ENCODE data around the gene TMEM72.

The TMEM72 gene

DNA sequence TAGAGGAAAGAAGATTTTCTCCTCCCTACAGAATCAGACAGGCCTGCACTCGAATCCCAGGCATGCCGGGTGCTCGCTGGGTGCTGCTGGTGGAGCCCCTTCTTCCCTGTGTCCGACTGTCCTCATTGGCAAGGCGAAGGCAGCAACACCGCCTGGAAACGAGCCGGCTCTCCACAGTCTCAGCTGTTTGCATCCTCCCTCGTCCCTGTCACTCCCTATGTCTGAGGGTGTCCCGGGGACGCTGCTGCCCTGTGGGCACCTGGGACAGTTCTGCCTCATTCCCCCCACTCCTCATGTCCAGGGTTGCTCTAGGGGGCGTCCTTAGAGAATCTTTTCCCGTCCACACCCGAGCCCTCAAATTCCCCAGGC, 31.6 kb upstream of the TMEM72 start:
- H3K27ac Mint-ChIP-seq = peak overlapping the region in 1 of 2 donors; percentile 6
- H3K36me3 Mint-ChIP-seq (ENCODE audit: insufficient read depth) = peaks cover 6% of the 10 kb centered on the region
- peaks cover 0 to 10% of the 10 kb centered on the region in 2 donors for H3K4me1 Mint-ChIP-seq (ENCODE audit: low read depth in 2 of 2)

DNA sequence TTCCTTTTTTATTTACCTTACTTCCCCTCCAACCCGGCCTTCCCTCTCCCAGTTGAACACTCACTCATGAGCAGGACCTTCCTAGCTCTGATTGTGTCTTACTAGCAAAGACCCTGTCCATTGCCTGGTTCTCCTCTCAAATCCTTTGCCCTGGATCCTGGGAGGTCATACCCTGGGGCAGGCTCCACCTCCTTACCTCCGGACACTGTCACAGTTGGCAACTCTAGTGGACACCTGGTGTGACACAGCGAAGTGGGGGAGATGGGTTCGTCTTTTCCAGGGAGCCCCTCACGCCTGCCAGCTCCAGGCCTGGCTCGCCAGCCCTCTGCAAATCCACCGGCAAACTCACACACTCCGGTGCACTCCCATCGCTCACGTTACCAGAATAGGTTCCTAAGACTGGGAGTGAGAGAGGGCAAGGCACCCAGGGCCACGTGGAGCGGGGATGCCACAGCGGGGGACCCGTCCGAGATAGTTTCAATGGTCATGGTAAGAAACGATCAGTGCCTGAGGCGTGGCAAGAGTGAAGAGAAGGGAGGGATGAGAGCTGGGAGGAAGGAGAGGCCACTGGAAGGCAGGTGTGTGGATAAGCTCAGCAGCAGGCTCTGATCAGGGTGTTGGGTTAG, 30.9 kb upstream of the TMEM72 start:
- ATAC-seq (replicated peaks) (no peak), DNase-seq (no peak)
- H3K4me3 Mint-ChIP-seq = peak overlapping the region; percentile 37 to 69
- peaks cover 0 to 10% of the 10 kb centered on the region in 2 donors for H3K4me1 Mint-ChIP-seq (ENCODE audit: low read depth in 2 of 2)
- no peak overlapping the region for H3K27ac Mint-ChIP-seq
- no peaks in the 10 kb centered on the region for H3K9me3 Mint-ChIP-seq
- H3K36me3 Mint-ChIP-seq (ENCODE audit: insufficient read depth) = peaks cover 6% of the 10 kb centered on the region
- peaks cover 38 to 58% of the 10 kb centered on the region in 2 donors for H3K27me3 Mint-ChIP-seq

More for the DNA sequence above, 31.6 kb upstream of the TMEM72 start:
- peak overlapping the region; percentile 37 to 69 for H3K4me3 Mint-ChIP-seq
- H3K9me3 Mint-ChIP-seq = no peaks in the 10 kb centered on the region
- peaks cover 38 to 64% of the 10 kb centered on the region in 2 donors for H3K27me3 Mint-ChIP-seq
- DNase-seq (no peak), ATAC-seq (replicated peaks) (no peak)

DNA sequence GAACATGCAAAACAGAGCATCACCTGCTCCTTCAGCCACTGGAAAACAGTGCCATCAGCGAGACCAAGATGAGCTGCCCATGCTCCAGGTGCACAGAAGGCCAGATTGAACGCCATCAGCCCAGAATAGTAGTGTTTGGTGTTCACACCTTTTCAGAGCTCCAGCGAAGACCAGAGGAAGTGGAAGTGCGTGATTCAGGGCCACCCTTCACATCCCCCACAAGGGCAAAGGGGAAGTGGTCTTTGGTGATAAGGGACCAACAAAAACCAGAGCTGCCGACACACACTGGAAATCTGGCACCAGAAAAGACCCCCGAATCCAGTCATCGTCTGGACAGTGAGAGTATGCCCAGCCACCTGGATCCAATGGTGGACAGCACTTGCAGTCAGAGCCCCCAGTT, 29.5 kb upstream of the TMEM72 start:
- peaks cover 6% of the 10 kb centered on the region for H3K36me3 Mint-ChIP-seq (ENCODE audit: insufficient read depth)
- no peak overlapping the region for H3K27ac Mint-ChIP-seq
- peaks cover 38 to 58% of the 10 kb centered on the region in 2 donors for H3K27me3 Mint-ChIP-seq
- no peak overlapping the region for H3K4me3 Mint-ChIP-seq
- ATAC-seq (replicated peaks) = no peak
- H3K4me1 Mint-ChIP-seq (ENCODE audit: low read depth in 2 of 2) = peaks cover 0 to 10% of the 10 kb centered on the region in 2 donors
- H3K9me3 Mint-ChIP-seq = no peaks in the 10 kb centered on the region
- DNase-seq = no peak

GRCh38 chr10:44882166-44882720, 28.9 kb upstream of the TMEM72 start:
- H3K4me1 Mint-ChIP-seq (ENCODE audit: low read depth in 2 of 2) = peaks cover 0 to 10% of the 10 kb centered on the region in 2 donors
- no peak for DNase-seq
- H3K27me3 Mint-ChIP-seq = peaks cover 38 to 58% of the 10 kb centered on the region in 2 donors
- no peaks in the 10 kb centered on the region for H3K9me3 Mint-ChIP-seq
- H3K27ac Mint-ChIP-seq = no peak overlapping the region
- no peak for ATAC-seq (replicated peaks)
- no peak overlapping the region for H3K4me3 Mint-ChIP-seq
- H3K36me3 Mint-ChIP-seq (ENCODE audit: insufficient read depth) = peaks cover 6% of the 10 kb centered on the region

DNA sequence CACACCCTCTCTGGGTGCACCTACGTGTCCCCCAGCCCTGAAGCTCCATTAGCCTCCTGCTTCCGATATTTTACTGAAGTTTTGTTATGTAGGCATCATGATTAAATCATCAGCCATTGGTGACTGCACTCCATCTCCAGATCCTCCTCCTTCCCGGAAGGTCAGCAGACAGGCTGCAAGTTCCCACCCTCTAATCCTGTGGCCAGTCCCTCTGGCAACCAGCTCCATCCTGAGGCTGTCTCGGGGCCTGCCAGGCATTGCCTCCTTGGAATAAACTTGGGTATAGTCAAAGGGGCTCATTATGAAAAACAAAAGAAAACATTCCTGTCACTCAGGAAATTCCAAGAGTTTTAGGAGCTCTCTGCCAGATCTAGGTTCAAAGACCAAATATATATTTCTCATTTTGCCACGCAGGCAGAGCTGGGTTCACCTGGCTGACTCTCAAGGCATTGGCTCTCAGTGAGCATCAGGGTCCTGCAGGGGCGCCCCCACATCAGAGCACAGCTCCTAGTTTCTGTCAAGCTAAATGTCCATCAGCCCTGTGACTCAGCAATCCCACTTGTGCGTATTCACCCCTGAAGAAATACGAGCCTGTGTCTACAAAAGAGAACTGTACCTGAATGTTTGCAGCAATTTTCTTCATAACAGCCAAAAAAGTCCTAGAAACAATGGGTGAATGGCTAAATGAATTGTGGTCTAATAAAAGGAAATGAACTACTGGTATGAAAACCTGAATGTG, 27.4 kb upstream of the TMEM72 start:
- Mint-ChIP-seq H3K4me3 (no peak overlapping the region), H3K36me3 (ENCODE audit: insufficient read depth) (peaks cover 4% of the 10 kb centered on the region), H3K27me3 (peaks cover 38 to 55% of the 10 kb centered on the region in 2 donors), H3K9me3 (no peaks in the 10 kb centered on the region), H3K4me1 (ENCODE audit: low read depth in 2 of 2) (peaks cover 0 to 8% of the 10 kb centered on the region in 2 donors), H3K27ac (no peak overlapping the region)
- no peak for DNase-seq
- ATAC-seq (replicated peaks) = no peak

- peaks cover 3% of the 10 kb centered on the region for H3K36me3 Mint-ChIP-seq (ENCODE audit: insufficient read depth)
- H3K4me1 Mint-ChIP-seq (ENCODE audit: low read depth in 2 of 2) = no peaks in the 10 kb centered on the region
- H3K4me3 Mint-ChIP-seq = no peak overlapping the region
- DNase-seq (no peak), ATAC-seq (replicated peaks) (no peak)
- no peaks in the 10 kb centered on the region for H3K9me3 Mint-ChIP-seq
- peaks cover 24 to 35% of the 10 kb centered on the region in 2 donors for H3K27me3 Mint-ChIP-seq
- no peak overlapping the region for H3K27ac Mint-ChIP-seq
These were observed 25.4 kb upstream of the TMEM72 start for GRCh38 chr10:44885710-44886109.

- no peak for ATAC-seq (replicated peaks)
- H3K9me3 Mint-ChIP-seq = no peaks in the 10 kb centered on the region
- H3K4me1 Mint-ChIP-seq (ENCODE audit: low read depth in 2 of 2) = no peaks in the 10 kb centered on the region
- no peak overlapping the region for H3K4me3 Mint-ChIP-seq
- peaks cover 19 to 23% of the 10 kb centered on the region in 2 donors for H3K27me3 Mint-ChIP-seq
- no peak overlapping the region for H3K27ac Mint-ChIP-seq
- DNase-seq = no peak
- H3K36me3 Mint-ChIP-seq (ENCODE audit: insufficient read depth) = peaks cover 3% of the 10 kb centered on the region
These were observed 24.2 kb upstream of the TMEM72 start for GRCh38 chr10:44886966-44887365.

GRCh38 chr10:44888886-44889285, 22.3 kb upstream of the TMEM72 start:
- DNase-seq (no peak), ATAC-seq (replicated peaks) (no peak)
- Mint-ChIP-seq H3K27me3 (peaks cover 0 to 4% of the 10 kb centered on the region in 2 donors), H3K4me3 (no peak overlapping the region), H3K9me3 (no peaks in the 10 kb centered on the region), H3K36me3 (ENCODE audit: insufficient read depth) (peaks cover 3% of the 10 kb centered on the region), H3K27ac (no peak overlapping the region), H3K4me1 (ENCODE audit: low read depth in 2 of 2) (no peaks in the 10 kb centered on the region)

- Mint-ChIP-seq H3K9me3 (no peaks in the 10 kb centered on the region), H3K36me3 (ENCODE audit: insufficient read depth) (peaks cover 3% of the 10 kb centered on the region), H3K4me1 (ENCODE audit: low read depth in 2 of 2) (no peaks in the 10 kb centered on the region), H3K27me3 (no peaks in the 10 kb centered on the region), H3K27ac (no peak overlapping the region), H3K4me3 (no peak overlapping the region)
- ATAC-seq (replicated peaks) (no peak), DNase-seq (no peak)
These were observed 21.3 kb upstream of the TMEM72 start for GRCh38 chr10:44889834-44890233.

DNA sequence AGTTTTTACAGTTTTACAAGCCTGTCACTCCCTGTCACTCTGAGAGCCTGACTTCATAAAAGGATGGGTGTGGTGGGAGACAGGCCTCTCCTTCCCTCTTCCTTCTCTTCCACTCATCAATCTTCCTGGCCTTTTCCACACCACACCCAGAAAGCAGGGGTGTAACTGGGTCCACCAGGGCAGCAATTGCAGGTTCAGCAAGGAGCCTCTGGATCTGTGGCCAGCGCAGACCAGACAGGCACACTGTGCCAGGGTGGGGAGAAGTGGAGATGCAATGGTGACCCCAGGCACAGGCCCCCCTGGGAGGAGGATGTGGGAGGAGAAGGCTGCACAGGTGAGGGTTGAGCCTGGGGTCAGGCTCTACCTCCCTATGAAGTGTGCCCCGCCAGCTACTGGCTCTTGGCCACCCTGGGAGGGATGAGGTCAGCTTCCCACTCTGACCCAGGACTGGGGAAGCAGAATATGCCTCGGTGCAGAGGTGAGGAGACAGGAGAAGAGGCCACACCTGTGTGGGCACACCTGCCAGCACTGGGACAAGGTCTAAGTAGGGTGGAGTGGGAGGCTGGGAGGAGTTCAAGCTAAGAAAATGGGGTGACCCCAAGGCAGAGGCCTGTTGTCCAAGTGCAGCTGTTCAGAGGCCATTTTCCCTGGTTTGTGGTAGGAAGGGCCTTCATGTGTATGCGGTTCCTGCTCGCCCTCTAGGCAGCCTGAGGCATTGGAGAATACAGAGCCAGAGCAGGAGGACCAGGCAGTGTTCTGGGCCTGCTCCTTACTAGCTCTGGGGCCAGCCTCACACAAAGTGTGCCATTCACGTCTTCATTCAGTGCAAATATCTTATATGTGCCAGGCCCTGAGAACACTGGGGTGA, 20.2 kb upstream of the TMEM72 start:
- no peaks in the 10 kb centered on the region for H3K4me1 Mint-ChIP-seq (ENCODE audit: low read depth in 2 of 2)
- H3K36me3 Mint-ChIP-seq (ENCODE audit: insufficient read depth) = peaks cover 3% of the 10 kb centered on the region
- H3K4me3 Mint-ChIP-seq = no peak overlapping the region
- no peak overlapping the region for H3K27ac Mint-ChIP-seq
- ATAC-seq (replicated peaks) (no peak), DNase-seq (no peak)
- no peaks in the 10 kb centered on the region for H3K9me3 Mint-ChIP-seq
- no peaks in the 10 kb centered on the region for H3K27me3 Mint-ChIP-seq

DNA sequence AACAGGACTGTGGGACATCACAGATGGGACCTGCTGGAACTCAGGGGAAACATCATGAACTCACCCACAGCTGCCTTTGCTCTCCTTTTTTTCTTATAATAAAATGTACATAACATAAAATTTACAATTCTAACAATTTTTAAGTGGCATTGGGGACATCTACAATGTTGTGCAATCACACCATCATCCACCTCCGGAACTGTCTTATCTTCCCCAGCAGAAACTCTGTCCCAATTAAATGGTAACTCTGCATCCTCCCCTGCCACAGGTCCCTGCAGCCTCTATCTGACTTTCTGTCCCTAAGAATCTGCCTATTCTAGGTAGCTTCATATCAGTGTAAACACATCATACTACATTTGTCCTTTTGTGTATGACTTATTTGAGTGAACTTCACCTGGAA, 19.4 kb upstream of the TMEM72 start:
- Mint-ChIP-seq H3K36me3 (ENCODE audit: insufficient read depth) (peaks cover 3% of the 10 kb centered on the region), H3K27ac (no peak overlapping the region), H3K4me3 (no peak overlapping the region), H3K9me3 (no peaks in the 10 kb centered on the region), H3K4me1 (ENCODE audit: low read depth in 2 of 2) (no peaks in the 10 kb centered on the region), H3K27me3 (no peaks in the 10 kb centered on the region)
- no peak for DNase-seq
- ATAC-seq (replicated peaks) = no peak

- no peak for DNase-seq
These were observed 17.3 kb upstream of the TMEM72 start for GRCh38 chr10:44893604-44894468.

DNA sequence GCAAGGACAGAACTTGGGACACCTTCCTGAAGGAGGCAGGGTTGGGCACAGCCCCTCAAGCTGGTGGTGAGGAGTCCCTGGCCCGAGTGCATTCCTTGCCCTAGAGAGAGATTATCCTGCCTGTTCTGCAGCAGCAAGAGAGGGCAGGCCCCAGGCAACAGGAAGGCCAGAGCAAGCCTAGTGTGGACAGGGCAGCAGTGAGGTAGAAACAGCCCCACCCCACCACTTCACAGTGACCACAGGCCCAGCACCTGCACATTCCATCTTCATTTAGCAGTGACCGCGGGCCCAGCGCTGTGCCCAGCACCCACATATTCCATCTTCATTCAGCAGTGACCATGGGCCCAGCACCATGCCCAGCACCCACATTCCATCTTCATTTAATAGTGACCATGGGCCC, 16.4 kb upstream of the TMEM72 start:
- Mint-ChIP-seq H3K4me1 (ENCODE audit: low read depth in 2 of 2) (no peaks in the 10 kb centered on the region), H3K27ac (no peak overlapping the region), H3K27me3 (no peaks in the 10 kb centered on the region), H3K4me3 (no peak overlapping the region), H3K9me3 (no peaks in the 10 kb centered on the region), H3K36me3 (ENCODE audit: insufficient read depth) (no peaks in the 10 kb centered on the region)
- DNase-seq (no peak), ATAC-seq (replicated peaks) (no peak)

More at GRCh38 chr10:44893604-44894468, 17.3 kb upstream of the TMEM72 start:
- H3K4me3 Mint-ChIP-seq = no peak overlapping the region
- H3K27me3 Mint-ChIP-seq = no peaks in the 10 kb centered on the region
- H3K9me3 Mint-ChIP-seq = no peaks in the 10 kb centered on the region
- no peak for ATAC-seq (replicated peaks)
- no peaks in the 10 kb centered on the region for H3K36me3 Mint-ChIP-seq (ENCODE audit: insufficient read depth)
- no peak overlapping the region for H3K27ac Mint-ChIP-seq
- no peaks in the 10 kb centered on the region for H3K4me1 Mint-ChIP-seq (ENCODE audit: low read depth in 2 of 2)

Data from effector memory CD8-positive, alpha-beta T cell (primary cell).